GM12878 (cell line): ENCODE data around the gene FNDC8. TPM values are rescaled to one million over a fixed set of nuclear protein-coding genes. Genes with fewer than 3 reads are reported as not detected.

Experiments
- ATAC-seq: fragments of 200-7000 bp; cut with Tn5 transposase; 3 replicates; pipeline ENCODE4 v1.9.1; 2020; ENCODE audit warnings: mild to moderate bottlenecking, moderate library complexity
- BruUV-seq: library from RNA; stranded (reverse); fragments of 400-500 nt; replicated peaks from 2 replicates; lab custom pipeline; 2021; lab: Mats Ljungman, UMichigan
- CTCF ChIA-PET: fragments of 300-600 bp; sonication (Branson Sonifier 250); formaldehyde crosslinking; extraction: SDS; loops from one replicate; lab custom pipeline; 2021; ENCODE audit warnings: inconsistent platforms; lab: Yijun Ruan, JAX
- POLR2A ChIA-PET: fragments of 350-600 bp; formaldehyde crosslinking; extraction: SDS; loops from one replicate; lab custom pipeline; 2021; ENCODE audit warnings: inconsistent platforms; lab: Charles Lee
- RAD21 ChIA-PET: fragments of 300-600 bp; sonication (Branson Sonifier 250); formaldehyde crosslinking; loops from one replicate; lab custom pipeline; 2023; ENCODE audit warnings: antibody characterized with exemption; ENCODE audit not compliant: unreplicated experiment; lab: Charles Lee
- SMC1A ChIA-PET: fragments of 300-600 bp; sonication (Branson Sonifier 250); formaldehyde crosslinking; loops from one replicate; lab custom pipeline; 2023; ENCODE audit not compliant: unreplicated experiment, uncharacterized antibody; lab: Charles Lee
- DNase-seq: peaks from one replicate; pipeline ENCODE4 v3.0.0-alpha.2; 2011; ENCODE audit warnings: low read depth, low spot score
- FAIRE-seq: peaks from 3 replicates; lab custom pipeline; 2011; peaks lifted over from hg19 to GRCh38; lab: Jason Lieb, UNC
- H2AFZ ChIP-seq: 2 replicates; pipeline ENCODE4 v1.6.0; 2011; ENCODE audit warnings: low read depth, low read length, control low read depth; ENCODE audit not compliant: control insufficient read depth
- H3K27ac ChIP-seq: 2 replicates; pipeline ENCODE4 v1.5.1; 2011; ENCODE audit warnings: control low read depth; ENCODE audit not compliant: control insufficient read depth, insufficient read depth
- H3K27me3 ChIP-seq, 2 experiments: replicated peaks in 1 of 2; 2 replicates each; pipeline versions ENCODE4 v1.6.0 to v1.6.1; 2011; ENCODE audit warnings: low read length in 1 of 2; ENCODE audit not compliant: control insufficient read depth in 2 of 2, insufficient read depth in 2 of 2
- H3K36me3 ChIP-seq, 2 experiments: 2 replicates each; pipeline ENCODE4 v1.5.1; 2011; ENCODE audit warnings: low read length in 1 of 2; ENCODE audit not compliant: control insufficient read depth in 2 of 2, insufficient read depth in 2 of 2
- H3K4me1 ChIP-seq: 2 replicates; pipeline ENCODE4 v1.6.1; 2011; ENCODE audit warnings: mild to moderate bottlenecking, low read length, moderate library complexity, mixed read lengths; ENCODE audit not compliant: control insufficient read depth, insufficient read depth
- H3K4me2 ChIP-seq: 2 replicates; pipeline ENCODE4 v1.6.0; 2011; ENCODE audit warnings: control low read depth; ENCODE audit not compliant: control insufficient read depth, insufficient read depth
- H3K4me3 ChIP-seq: fragments of 200-600 bp; sonication (generic); 2 replicates; pipeline ENCODE4 v1.5.1; 2016
- H3K79me2 ChIP-seq: 2 replicates; pipeline ENCODE4 v1.6.0; 2011; ENCODE audit warnings: low read length; ENCODE audit not compliant: control insufficient read depth, insufficient read depth
- H3K9ac ChIP-seq: 2 replicates; pipeline ENCODE4 v1.8.0; 2011; ENCODE audit warnings: low read length, control low read depth, mixed read lengths; ENCODE audit not compliant: control insufficient read depth, insufficient read depth
- H3K9me3 ChIP-seq: replicated peaks from 3 replicates; pipeline ENCODE4 v1.5.1; 2011; ENCODE audit warnings: mild to moderate bottlenecking, low read length; ENCODE audit not compliant: control insufficient read depth, insufficient read depth
- H4K20me1 ChIP-seq: 2 replicates; pipeline ENCODE4 v1.6.0; 2011; ENCODE audit not compliant: control insufficient read depth, insufficient read depth
- EP300 ChIP-seq, 2 experiments: fragments of 150-350 bp in 1 of 2; IDR thresholded peaks; 2 replicates each; pipeline ENCODE4 v1.6.1; 2011 to 2012; ENCODE audit warnings: low read depth in 2 of 2, low read length in 2 of 2, borderline replicate concordance in 1 of 2, improper control_type of control experiment in 1 of 2, inconsistent platforms in 1 of 2; ENCODE audit not compliant: control insufficient read depth in 1 of 2
- LARP7 ChIP-seq: fragments of 450-650 bp; IDR thresholded peaks from 2 replicates; pipeline ENCODE4 v1.6.1; 2017; ENCODE audit warnings: mild to moderate bottlenecking
- RBBP5 ChIP-seq: fragments of 200-600 bp; sonication (generic); conservative IDR thresholded peaks from 2 replicates; pipeline ENCODE4 v1.6.1; 2016
- SUPT20H ChIP-seq: IDR thresholded peaks from 2 replicates; pipeline ENCODE4 v1.6.1; 2011; ENCODE audit warnings: low read depth, mild to moderate bottlenecking, low read length, moderate library complexity, borderline replicate concordance; ENCODE audit not compliant: control insufficient read depth
- ZNF274 ChIP-seq: IDR thresholded peaks from one replicate; pipeline ENCODE4 v1.8.0; 2011; ENCODE audit not compliant: insufficient read length, insufficient read depth
- WGBS: methylation state at CpG from one replicate; pipeline ENCODE4 v1.1.6; 2016; ENCODE audit warnings: low lambda C conversion rate; ENCODE audit not compliant: insufficient replicate concordance, insufficient coverage; ENCODE audit errors: missing lambda C conversion rate; 5-methylcytosine and 5-hydroxymethylcytosine counted together
- in situ Hi-C: fragments of 300-500 bp; cut with MboI; formaldehyde crosslinking; loops from 9 replicates; pipeline ENCODE4 v1.14.3; 2018; ENCODE audit warnings: mixed read lengths
- intact Hi-C: fragments of 100-400 bp; cut with micrococcal nuclease; formaldehyde crosslinking; loops from one replicate; pipeline ENCODE4 v1.14.2; 2022; ENCODE audit not compliant: unreplicated experiment
- polyA plus RNA-seq, 11 experiments: library from polyadenylated mRNA; depleted of rRNA in 4 of 11; unstranded in 6 of 11; stranded (reverse) in 5 of 11; fragments of >200 nt; fragmentation: Nextera tagmentation in 4 of 11; fragmentation: Illumina TruSeq in 1 of 11; extraction: Ambion mirVana in 4 of 11; extraction: Trizol in 1 of 11; gene quantifications; 1 replicate in 1 of 11; 2 replicates in 10 of 11; pipeline versions ENCODE4 v1.2.1 to v1.2.3, GENCODE V29; 2011 to 2016; ENCODE audit warnings: inconsistent platforms in 2 of 11, missing spikeins in 2 of 11, low read depth in 1 of 11
- total RNA-seq, 4 experiments: library from RNA; depleted of rRNA in 3 of 4; stranded (reverse); fragments of >200 nt in 3 of 4; fragmentation: Illumina TruSeq in 1 of 4; extraction: Trizol in 1 of 4; gene quantifications; 2 replicates each; pipeline versions ENCODE4 v1.2.1 to v1.2.3, GENCODE V29; 2013 to 2021
- TF ChIP-seq, protein P1 (sequence below): IDR thresholded peaks from 2 replicates; pipeline ENCODE4 v1.6.1; 2011; ENCODE audit warnings: low read depth, mild to moderate bottlenecking, low read length, moderate library complexity, borderline replicate concordance; ENCODE audit errors: extremely low read depth

Gene FNDC8
- total and polyA plus RNA-seq, 10 of the 15 experiments (the other 5 are each of a cell fraction or from before 2014, with no cell fraction given) = 0.06 to 0.15 (median 0.11) TPM; not detected in 7

- CTCF ChIA-PET = interaction anchor here (0.8 to 2.2 kb wide), 7 partner anchors 9 to 457 kb away, joined by 3 to 21 read pairs (median 5); partner anchors contain the start of gene RFFL
- no peaks in the 10 kb centered on the region for H4K20me1 ChIP-seq
- H3K9ac ChIP-seq = peak overlapping the region; percentile 48
- H2AFZ ChIP-seq = no peak overlapping the region
- TF ChIP-seq RBBP5 = no peak
- no peak for TF ChIP-seq EP300 (IDR thresholded peaks at IDR 0.05; ENCODE audit: borderline replicate concordance in 1 of 2, control insufficient read depth in 1 of 2, low read depth in 2 of 2, low read length in 2 of 2)
- TF ChIP-seq, protein P1, sequence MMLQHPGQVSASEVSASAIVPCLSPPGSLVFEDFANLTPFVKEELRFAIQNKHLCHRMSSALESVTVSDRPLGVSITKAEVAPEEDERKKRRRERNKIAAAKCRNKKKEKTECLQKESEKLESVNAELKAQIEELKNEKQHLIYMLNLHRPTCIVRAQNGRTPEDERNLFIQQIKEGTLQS = no peak
- TF ChIP-seq LARP7 = no peak
- no peak for TF ChIP-seq SUPT20H
- TF ChIP-seq ZNF274 = no peak
- H3K36me3 ChIP-seq = no peaks in the 10 kb centered on the region; a peak in 1 of 4 replicates
- peak overlapping the region; percentile 83; the same call in 1 of the 2 replicates for H3K27ac ChIP-seq
- SMC1A ChIA-PET = interaction anchor here (1.1 to 14.7 kb wide), 11 partner anchors 17 to 102 kb away, joined by 3 to 534 read pairs (median 4); partner anchors contain the start of gene RFFL
- peak overlapping the region; percentile 73 for H3K4me2 ChIP-seq
- peak overlapping the region; percentile 28; the same call in 1 of the 2 replicates for H3K4me3 ChIP-seq
- in situ Hi-C loops = no loop called here
- POLR2A ChIA-PET = interaction anchor here (1.2 to 7.1 kb wide), 5 partner anchors 13 to 55 kb away, joined by 3 to 102 read pairs (median 4); partner anchors contain the start of gene RFFL
- no peak for DNase-seq
- peaks cover 90% of the 10 kb centered on the region for H3K79me2 ChIP-seq
- H3K9me3 ChIP-seq = no peaks in the 10 kb centered on the region
- WGBS = 62% methylated on average over 2 of the region's 2 CpGs
- H3K4me1 ChIP-seq = peaks cover 37% of the 10 kb centered on the region
- BruUV-seq = no TSS peak
- no peak for ATAC-seq
- RAD21 ChIA-PET = interaction anchor here (1.1 to 17.8 kb wide), 8 partner anchors 10 to 455 kb away, joined by 4 to 452 read pairs (median 6); partner anchors contain the start of genes RFFL and SLFN12L
- no peak for FAIRE-seq
- no peaks in the 10 kb centered on the region for H3K27me3 ChIP-seq
- intact Hi-C loops = no loop called here
Observed at GRCh38 chr17:35083071-35083470, 38.3 kb upstream of the FNDC8 start.
